GM13977 (cell line): Measurements from ENCODE around the gene SNX4.
"Not testable (repeated sequence)": the region's sequence is repeated elsewhere in the genome, so short reads cannot be mapped to it uniquely, and the experiment has no call there.

ENCODE experiments used
- DNase-seq: peaks from one replicate; pipeline ENCODE4 v3.0.0; 2012; ENCODE audit warnings: low spot score
- in situ Hi-C: fragments of 300-500 bp; cut with MboI; formaldehyde crosslinking; loops from one replicate; pipeline ENCODE4 v1.12.0; 2022; ENCODE audit warnings: low sequenced_read_pairs, low pct_unique_long_range_greater_than_20kb, mixed read lengths, inconsistent platforms; ENCODE audit not compliant: unreplicated experiment
- TF ChIP-seq, protein P1 (sequence below): IDR thresholded peaks from 2 replicates; pipeline ENCODE4 v1.5.1; 2012; ENCODE audit warnings: mild to moderate bottlenecking, control low read depth; ENCODE audit not compliant: insufficient read depth; ENCODE audit errors: extremely low read depth, missing control alignments

SNX4 gene

DNA sequence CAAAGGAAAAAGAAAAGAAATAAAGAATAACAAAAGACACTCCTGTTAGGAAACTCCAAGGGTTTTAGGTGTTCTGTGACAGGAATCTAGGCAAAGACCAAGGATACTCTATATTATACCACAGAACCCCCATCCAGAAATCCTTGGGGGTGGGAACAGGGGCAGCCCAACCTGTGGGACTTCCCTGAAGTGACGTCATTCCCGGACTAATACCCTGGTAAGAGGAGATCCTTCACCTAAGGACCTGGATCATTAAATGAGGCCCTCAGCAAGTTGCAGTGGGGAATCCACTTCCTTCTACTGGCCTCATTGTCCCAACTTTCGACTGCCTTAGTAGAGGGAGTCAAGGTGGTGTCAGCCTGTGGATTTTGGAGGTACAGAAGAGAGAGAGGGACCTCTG lies 103.8 kb downstream of the SNX4 start:
- TF ChIP-seq, protein P1, sequence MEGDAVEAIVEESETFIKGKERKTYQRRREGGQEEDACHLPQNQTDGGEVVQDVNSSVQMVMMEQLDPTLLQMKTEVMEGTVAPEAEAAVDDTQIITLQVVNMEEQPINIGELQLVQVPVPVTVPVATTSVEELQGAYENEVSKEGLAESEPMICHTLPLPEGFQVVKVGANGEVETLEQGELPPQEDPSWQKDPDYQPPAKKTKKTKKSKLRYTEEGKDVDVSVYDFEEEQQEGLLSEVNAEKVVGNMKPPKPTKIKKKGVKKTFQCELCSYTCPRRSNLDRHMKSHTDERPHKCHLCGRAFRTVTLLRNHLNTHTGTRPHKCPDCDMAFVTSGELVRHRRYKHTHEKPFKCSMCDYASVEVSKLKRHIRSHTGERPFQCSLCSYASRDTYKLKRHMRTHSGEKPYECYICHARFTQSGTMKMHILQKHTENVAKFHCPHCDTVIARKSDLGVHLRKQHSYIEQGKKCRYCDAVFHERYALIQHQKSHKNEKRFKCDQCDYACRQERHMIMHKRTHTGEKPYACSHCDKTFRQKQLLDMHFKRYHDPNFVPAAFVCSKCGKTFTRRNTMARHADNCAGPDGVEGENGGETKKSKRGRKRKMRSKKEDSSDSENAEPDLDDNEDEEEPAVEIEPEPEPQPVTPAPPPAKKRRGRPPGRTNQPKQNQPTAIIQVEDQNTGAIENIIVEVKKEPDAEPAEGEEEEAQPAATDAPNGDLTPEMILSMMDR, result no peak
- DNase-seq, result no peak
- in situ Hi-C loops, result no loop called here

- in situ Hi-C loops, result no loop called here
- TF ChIP-seq, protein P1, result no peak
Observed at GRCh38 chr3:125414669-125415068, 105.3 kb downstream of the SNX4 start.

GRCh38 chr3:125410922-125411321 lies 109.1 kb downstream of the SNX4 start:
- TF ChIP-seq, protein P1, result no peak
- in situ Hi-C loops, result no loop called here

More at GRCh38 chr3:125414669-125415068, 105.3 kb downstream of the SNX4 start:
- no peak for DNase-seq

GRCh38 chr3:125406070-125406469 lies 113.9 kb downstream of the SNX4 start:
- DNase-seq, result no peak
- in situ Hi-C loops, result no loop called here

More at GRCh38 chr3:125410922-125411321, 109.1 kb downstream of the SNX4 start:
- no peak for DNase-seq

DNA sequence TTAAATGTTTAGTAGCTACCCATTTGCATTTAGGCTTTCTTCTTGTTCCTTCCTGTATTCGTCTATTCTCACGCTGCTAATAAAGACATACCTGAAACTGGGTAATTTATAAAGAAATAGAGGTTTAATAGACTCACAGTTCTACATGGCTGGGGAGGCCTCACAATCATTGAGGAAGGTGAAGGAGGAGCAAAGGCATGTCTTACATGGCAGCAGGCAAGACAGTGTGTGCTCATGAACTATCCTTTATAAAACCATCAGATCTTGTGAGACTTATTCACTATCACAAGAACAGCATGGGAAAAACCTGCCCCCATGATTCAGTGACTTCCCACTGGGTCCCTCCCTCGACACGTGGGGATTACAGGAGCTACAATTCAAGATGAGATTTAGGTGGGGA lies 114.5 kb downstream of the SNX4 start:
- DNase-seq, in situ Hi-C loops: not testable (repeated sequence)

More at GRCh38 chr3:125406070-125406469, 113.9 kb downstream of the SNX4 start:
- TF ChIP-seq, protein P1, result no peak

DNA sequence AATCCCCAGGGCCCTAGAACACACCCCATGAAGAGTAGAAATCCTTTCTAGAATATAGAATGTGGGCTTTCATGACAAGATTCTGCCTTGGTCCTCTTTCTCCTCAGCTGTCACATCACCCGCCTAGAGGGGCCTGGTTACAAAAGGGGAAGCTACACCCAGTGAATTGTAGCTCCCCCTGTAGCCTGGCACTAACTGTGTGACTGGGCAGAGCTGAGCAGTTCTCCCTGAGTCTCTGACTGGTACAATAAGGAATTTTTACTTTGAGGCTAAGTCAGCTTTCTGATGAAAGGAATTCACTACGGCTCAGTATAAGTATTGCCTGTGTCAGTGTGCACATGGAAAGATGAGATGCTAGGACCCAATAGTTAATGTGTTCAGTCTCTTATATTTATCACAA lies 116.2 kb downstream of the SNX4 start:
- in situ Hi-C loops, result no loop called here
- TF ChIP-seq, protein P1, result no peak
- DNase-seq, result no peak

- TF ChIP-seq, protein P1, result no peak
- in situ Hi-C loops, result no loop called here
- DNase-seq, result no peak
Observed at GRCh38 chr3:125402639-125403038, 117.4 kb downstream of the SNX4 start.
